ENCODE data around the gene SLC2A9.

SLC2A9 gene

DNA sequence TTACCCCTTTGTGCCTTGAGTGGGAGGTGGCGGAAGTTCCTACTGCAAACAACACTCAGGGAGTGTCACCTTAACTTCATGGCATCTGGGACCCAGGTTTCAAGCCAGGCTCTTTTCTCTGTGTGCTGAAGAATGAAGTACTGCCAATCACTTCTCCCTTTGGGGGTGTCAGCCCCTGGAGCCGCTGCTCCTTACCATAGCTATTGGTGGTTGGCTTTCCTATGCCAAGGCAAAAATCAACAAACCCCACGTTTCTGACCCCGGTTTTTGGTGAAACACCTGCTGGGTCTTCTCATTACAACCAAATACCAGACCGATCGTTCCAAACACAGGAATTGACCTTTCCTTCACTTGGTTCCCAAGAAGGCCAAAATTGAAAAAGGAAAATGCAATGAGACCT, 19.7 kb upstream of the SLC2A9 start:
- no peak for DNase-seq

DNA sequence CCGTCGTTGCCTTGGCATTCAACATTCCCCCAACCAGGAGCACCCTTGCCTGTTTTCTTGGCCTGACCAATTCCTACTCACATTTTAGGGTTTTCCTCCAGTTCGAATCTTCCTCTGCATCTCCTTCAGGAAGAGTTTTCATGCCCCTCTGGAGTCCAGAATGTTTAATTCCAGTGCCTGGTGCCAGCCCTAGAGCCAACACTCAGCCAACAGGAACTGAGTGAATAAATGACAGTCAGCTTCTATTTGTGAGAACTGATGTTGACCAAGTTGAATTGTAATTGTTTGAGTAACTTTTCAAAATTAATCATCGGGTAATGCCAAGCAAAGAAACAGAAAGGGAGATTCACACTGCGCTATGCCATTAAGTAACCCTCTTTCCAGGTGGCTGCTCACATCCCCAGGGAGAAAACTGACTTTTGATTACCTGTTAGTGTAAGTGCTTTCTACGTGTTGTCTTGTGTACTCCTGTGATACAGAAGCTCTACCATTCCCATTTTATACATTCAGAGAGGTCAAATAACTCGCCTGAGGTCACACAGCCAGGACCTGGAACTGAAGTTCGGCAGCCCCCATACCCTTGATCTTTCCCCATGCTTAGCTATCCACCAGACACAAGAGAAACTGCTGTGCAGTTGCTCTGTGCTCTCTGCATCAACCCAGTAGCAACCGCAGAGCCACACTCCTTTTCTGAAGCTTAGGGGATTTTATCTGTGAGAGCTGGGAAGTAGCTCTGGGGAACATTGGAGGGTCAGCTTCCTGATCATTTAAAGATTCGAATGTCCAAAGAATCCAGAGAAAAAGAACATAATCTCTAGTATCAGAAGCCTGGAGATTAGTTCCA, 19.0 kb upstream of the SLC2A9 start:
- no peak for DNase-seq

DNA sequence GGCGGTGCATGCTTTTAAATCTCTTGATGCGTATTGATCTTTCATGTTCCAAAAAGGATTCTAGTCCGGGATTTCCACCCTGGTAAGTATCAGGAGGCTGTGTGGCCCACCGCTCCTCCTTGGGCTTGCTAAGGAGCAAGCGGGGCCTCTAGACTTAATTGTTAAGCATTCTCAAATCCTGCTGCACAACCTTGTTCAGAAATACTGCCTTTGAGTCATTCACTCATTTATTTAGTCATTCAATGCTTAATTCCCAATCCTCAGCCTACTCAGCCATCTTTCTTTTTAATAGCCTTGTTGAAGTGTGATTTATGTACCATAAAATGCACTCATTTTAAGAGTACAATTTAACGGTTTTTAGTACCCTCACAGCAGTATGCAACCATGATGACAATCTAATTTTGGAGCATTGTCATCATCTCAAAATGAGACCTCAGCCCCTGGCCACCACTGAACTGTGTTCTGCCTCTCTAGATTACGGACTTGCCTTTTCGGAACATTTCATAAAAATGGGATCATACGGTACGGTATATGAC, 15.6 kb upstream of the SLC2A9 start:
- no peak for DNase-seq

DNA sequence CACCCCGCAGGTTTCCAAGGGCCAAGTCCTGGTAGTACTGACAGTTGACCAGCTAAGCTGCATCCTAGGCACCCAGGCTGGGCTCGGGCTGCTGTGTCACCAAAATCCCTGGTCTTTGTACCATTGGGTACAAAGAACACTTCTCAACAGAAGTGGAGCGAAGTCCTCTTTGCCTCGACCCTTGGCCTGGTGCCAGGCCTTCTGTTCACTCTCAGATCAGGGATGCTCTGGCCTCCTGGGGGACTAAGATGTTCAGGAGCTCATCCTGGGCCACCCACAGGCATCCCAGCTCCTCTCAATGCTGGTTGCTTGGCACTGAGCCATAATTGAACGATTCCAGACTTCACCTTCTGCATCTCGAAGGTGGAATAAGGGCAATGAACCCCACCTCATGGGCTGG, 13.8 kb upstream of the SLC2A9 start:
- DNase-seq, result no peak

DNA sequence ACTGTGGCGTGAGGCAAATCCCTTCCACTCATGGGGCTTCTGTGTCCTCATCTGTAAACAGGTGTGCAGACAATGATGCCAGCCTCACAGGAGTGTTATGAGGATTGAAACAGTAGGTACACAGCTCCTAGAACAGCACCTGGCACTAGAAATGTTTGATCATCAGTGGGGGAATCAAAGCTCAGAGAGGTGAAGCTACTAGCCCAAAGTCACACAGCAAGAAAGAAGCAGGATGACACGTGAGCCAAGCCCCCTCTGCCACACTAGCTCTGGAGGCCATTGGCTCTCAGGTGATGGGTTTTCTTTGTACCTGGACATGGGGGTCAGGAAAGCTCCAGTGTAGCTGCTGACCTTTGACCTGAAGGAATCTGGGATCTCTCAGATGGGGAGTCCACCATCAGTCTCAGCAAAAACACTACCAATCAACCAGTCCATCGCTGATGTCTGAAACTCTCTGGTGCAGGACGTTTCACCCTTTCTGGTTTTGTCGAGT, 13.4 kb upstream of the SLC2A9 start:
- DNase-seq, result no peak

DNA sequence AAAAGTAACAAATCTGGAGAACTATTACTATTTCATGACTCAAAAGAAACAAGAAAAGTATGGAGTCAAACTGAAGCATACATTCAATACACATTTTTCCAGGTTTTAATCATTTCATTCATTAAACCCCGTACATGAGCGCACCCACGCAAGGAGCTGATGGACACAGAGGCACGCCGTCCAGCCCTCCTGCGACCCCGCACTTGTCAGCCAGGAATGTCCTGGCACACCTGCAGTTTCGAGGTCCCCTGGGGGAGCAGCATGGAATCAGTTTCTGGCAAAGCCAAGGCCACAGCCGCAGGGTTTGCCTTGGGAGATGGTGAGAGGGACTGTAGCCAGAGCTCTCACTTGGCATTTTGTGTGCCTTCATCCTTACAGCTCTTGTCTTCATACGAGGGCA, 12.8 kb upstream of the SLC2A9 start:
- no peak for DNase-seq

DNA sequence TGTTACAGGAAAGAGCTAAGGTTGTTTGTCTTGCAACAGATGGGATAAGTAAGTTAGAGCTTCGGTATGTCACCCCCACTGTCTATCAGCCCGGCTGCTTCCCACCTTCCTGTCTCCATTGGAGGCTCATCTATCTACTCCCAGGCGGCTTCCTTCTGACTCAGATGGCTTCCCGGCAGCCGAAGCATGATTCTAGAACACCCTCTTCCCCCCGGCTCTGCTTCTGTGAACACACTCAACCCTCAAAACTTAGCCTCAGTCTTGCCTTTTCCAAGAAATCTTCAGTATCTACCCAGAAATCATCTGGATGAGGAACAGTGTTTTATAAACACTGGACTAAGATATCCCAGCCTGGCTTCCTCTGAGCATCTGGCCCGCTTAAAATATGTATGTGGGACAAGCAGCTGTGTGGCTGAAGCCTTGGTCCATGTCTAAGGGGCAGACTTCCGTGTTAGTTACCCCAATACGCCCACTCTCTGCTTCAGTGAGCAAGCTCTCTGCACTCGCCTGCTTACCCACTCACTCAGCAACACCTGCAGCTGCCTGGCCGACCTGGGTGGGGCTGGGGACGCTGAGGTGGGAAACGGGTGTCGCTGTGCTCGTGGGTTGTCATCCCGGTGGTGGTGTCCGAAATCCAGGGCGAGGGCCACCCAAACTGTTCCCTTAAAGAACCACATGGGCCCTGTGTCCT, 12.0 kb upstream of the SLC2A9 start:
- DNase-seq, result no peak

DNA sequence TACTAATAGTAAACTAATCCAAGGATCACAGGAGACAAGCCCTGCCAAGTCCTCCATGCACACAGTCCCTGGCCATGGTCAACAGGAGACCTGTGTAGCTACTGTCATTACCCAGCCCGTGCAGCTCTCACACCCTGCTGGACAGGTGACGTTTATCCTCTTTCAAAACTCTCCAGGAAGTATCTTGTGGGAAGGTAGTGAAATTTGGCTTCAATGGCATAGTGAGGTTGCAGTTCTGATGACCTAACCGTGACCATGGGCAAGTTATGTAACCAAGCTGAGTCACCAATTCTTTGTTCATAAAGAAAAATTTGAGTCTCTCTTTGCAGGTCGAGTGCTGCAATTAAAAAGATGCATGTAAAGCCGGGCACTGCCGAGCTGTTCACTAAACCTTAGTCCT, 11.3 kb upstream of the SLC2A9 start:
- no peak for DNase-seq

DNA sequence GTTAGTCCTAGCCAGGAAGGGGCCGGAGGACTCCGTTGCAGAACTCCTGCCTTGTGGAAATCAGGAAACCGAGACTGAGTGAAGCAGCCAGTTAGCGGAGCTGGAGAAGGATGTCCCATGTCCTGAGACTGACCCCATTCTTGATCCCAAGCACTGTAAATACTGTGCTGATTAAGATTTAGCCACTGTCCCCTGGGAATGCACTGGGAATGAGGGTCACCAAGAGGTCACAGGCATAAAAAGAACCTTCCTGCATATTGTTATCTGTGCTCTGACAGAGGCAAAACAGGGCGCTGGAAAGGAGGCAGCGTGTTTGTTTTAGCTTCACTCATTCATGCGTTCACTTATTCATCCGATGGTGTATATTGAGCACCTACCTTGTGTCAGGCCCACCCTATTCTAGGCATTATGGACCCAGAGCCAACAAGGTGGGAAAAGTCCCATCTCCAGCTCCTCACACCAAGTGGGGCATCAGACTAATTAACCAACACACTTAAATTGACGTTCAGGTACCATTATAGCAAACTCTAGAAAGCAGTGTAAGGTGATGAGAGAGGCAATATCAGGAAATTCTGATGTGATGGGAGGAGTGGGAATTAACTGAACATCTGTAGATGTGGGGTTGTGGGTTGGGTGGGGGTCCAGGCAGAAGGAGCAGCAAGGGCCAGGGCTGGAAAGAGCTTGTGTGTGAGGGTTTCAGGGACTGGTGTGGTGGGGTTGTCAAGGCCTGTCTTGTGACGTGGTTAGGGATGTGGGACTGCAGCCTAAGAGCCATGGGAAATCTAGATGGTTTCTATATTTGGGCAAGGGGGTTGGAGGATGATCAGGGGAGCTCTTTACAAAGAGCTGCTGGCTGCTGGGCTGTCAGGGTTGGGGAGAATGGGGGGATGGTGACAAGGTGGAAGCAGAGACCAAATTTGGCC, 10.6 kb upstream of the SLC2A9 start:
- DNase-seq, result no peak

DNA sequence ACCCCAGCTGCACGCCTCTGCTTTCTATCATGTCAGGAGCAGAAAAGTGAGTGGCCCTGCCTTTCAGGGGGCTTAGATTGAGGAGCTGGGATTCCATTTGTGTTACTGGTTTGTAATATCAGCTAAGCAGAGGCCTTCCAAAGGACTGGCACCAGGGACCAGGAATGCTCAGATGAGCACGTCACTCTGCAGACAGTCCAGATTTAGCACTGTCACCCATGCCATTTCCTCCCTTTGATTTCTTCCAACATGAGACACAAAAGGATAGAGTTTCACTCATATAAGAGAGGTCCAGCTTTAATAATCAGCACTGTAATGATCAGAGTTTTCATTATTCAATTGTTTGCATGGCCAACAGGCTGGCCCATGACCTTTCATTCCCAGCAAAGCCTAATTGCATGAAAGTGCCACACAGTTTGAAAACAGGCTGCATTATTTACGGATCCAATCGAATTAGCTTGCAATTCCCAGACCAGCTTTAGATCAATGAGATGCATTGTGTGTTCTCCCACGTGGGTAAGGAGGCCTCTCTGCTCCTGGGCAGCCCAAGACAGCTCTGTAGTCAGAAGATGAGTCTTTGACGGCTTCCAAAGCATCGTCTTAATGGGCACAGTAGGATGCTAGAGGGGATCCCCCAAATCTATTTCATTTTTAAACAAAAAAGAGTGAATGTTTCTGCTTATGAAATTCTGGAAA, 9.8 kb upstream of the SLC2A9 start:
- DNase-seq, result no peak

DNA sequence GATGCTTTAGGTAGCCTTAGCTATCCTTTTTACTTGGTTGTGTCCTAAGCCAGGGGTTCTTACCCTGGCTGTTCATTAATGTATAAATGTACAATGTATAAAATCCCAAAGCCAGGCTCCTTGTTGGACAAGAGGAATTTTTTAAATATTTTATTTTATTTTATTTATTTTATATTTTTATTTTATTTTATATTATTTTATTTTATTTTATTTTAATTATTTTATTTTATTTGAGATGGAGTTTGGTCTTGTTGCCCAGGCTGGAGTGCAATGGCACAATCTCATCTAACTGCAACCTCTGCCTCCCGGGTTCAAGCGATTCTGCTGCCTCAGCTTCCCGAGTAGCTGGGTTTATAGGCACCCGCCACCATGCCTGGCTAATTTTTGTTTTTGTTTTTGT, 8.1 kb upstream of the SLC2A9 start:
- no peak for DNase-seq

DNA sequence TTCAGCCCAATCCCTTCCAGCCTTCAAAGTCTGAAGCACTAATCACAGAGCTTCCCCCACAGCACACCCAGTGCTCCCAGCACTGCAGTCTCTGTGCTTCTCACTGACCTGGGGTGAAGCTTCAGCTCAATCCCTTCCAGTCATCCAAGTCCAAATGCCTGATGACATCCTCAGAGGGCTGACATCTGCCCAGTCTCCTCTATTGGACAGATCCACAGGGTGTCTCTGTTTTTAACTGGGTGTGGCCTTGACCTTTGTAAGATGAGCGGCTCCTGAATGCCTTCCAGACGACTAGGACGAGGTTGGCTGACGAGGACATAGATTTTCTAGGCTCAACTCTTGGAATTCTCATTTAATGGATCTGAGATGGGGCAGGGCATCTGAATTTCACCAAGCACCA, 7.6 kb upstream of the SLC2A9 start:
- no peak for DNase-seq

DNA sequence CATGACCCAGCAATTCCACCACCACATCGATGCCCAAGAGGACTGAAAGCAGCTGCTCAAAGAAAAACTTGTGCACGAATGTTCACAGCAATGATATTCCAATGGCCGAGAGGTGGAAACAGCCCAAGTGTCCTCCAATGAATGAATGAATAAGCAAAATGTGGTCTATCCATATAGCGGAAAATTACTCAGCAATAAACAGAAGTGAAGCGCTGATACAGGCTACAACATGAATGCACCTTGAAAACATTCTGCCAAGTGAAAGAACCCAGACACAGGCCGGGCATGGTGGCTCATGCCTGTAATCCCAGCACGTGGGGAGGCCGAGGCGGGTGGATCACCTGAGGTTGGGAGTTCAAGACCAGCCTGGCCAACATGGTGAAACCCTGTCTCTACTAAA, 5.2 kb upstream of the SLC2A9 start:
- DNase-seq, result no peak

DNA sequence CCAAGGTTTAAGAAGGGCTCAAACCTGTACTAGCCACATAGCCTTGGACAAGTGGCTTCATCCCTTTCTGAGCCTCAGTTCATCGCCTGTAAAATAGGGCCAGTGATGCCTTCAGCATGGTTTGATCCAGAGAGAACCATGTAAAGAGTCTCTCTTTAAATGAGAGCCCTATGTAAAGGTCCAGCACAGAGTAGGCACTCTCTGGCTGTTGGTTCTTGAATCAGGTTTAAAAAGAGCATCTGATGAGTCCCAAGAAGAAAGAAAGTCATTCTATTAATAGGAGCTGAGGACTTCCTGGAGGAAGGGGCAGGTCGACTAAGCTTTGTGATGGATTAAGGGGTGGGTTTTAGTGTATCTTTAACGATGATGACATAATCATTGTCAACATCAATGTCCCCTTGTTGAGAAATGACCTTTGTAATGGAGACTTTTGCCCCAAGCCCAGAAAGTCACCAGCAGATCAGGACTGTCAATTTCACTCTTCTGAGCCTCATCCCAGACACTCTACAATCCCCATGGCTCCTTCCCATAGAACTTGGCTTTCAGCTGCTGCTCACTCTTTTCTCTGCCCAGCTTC, 4.0 kb upstream of the SLC2A9 start:
- DNase-seq, result no peak

DNA sequence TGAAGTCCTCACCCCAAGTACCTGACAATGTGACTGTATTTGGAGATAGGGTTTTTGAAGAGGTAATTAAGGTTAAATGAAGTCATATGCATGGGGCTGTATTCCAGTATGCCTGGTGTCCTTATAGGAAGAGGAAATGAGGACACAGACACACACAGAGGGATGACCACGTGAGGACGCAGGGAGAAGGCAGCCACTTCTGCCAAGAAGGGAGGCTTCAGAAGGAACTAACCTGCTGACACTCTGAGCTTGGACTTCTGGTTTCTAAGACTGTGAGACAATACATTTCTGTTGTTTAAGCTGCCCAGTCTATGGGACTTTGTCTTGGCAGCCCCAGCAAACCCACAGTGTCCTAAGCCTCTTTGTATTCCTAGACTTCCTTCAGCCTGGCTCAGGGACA, 3.0 kb upstream of the SLC2A9 start:
- DNase-seq, result no peak

DNA sequence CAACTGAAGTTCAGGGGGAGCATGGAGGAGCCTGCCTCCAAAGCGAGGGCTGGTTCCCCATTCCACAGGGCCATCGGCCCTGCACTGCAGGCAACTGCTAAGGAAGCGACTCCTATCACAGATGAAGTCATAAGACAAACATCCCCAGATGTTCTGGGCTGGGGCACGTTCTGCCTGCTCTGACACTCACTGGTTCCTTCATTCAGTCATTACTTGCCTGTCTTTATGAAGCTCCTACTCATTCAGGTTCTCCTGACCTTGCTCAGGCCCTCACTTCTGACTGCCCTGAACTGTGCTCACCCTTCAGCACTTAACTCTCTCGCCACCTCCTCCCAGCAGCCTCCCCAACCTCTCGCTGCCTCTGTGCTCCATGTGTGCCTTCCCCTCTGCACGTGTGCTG, 2.5 kb upstream of the SLC2A9 start:
- DNase-seq, result no peak

DNA sequence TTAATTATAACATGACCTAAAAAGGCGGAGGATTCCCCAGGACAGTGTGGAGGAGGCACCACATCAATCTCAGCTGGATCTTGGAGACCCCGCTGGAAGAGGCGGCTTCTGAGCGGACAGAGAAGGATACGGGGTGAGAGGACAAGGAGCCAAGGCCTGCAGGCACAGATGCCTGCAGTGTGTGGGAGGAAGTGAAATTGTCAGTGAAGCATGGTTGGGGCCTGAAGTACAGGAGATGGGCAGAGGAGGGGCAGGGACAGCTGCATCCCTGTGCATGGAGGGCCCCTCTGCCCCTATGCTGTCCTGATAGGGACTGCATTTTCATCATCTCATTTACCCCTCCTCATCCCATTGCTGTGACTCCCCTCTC, 1.7 kb upstream of the SLC2A9 start:
- DNase-seq, result no peak

DNA sequence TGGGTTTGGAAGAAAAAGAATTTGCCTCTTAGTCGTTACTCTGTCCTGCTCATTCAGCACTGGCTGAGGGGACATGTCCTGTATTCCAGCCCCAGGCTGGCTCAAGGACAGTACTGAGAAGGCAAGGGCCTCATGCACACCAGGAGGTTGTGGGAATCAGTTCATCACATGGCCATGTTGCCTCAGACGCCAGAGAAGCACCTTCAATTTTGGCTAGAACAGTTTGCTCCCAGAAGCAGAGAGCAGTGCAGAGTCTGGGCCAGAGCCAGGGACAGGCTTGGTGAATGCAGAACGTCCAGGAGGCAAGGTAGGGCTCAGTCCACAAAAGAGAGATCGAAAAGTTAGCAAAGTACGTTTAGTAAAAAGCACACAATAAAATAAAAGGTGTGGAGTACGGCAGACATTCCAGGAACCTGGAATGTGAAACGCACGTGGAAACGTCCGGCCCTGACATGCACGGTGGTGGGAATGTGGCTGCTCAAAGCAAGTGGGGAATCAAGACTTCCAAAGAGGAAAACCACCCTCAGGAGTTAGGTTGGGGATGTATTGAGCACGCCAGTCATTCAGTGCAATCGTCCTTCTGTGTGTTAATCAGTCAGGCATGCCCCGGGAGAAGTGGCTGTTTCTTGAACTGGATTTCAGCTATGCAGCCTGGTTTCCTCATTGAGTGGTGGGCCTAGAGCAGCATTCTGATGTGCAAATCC, 1.2 kb upstream of the SLC2A9 start:
- no peak for DNase-seq

DNA sequence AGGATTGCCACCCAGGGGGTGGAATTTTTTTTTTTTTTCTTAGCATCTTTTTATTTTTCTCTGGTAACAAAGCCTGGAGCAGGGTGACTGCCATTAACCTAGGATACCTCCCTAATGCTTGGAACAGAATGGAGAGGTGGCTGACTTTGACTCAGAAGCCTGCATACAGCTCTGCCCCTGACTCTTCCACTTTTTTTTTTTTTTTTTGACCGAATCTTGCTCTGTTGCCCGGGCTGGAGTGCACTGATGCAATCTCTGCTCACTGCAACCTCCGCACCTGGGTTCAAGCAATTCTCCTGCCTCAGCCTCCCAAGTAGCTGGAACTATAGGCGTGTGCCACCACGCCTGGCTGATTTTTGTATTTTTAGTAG, 341 bp upstream of the SLC2A9 start:
- no peak for DNase-seq

DNA sequence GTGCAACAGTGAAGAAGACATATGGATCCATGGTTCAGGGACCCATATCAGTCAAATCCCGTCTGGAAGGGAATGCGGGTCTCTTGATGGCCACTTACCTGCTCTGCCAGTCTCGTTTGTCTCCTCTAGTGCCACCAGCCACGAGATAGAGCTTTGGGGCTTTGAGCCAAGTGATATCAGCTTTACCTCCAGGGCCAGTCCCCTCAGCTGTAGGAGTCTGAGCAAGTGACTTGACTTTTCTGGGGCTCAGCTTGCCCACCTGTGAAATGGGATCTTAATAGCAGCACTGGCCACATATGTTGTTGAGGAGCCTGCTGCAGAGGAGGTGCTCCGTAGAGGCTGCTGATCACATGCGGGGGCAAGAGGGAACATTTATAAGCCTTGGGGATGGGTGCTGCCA, 1.2 kb downstream of the SLC2A9 start:
- DNase-seq, result no peak

DNA sequence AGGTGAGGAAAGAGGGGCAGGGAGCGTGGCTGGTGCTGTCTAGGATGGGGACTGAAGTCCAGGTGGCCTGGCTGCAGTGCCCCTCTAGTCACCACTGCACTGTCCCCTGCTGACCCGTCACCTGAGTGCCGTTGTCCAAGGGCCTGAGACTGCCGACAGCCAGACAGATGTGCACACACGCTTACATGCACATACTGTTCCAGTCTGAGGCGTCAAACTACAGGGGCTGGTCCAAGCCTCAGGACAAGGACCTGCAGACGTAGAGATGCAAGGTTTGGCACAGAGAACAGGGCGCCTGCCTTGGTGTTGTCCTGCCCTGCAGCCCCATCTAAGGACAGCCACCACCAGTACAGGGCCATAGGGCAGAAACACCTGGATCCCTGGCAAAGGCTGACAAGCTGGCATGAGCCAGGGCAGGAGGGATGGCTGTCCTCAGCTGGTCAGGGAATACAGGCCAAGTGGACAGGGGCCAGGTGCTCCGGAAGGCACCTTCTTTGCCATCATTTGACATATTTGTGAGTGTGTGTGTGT, 1.7 kb downstream of the SLC2A9 start:
- no peak for DNase-seq

Measured in activated CD4-positive, CD25-positive, alpha-beta regulatory T cell treated with anti-CD3 and anti-CD28 coated beads, Interleukin-2, amount 50 U/mL, for 72 hours (primary cell).